Hindlimb muscle (tissue), 1 donor: ENCODE measurements around the gene TNRC18. TPM values are rescaled to one million over a fixed set of nuclear protein-coding genes. Genes with fewer than 3 reads are reported as not detected.
"Not testable (repeated sequence)": the region's sequence is repeated elsewhere in the genome, so short reads cannot be mapped to it uniquely, and the experiment has no call there.

Experiments
- DNase-seq: peaks from one replicate; pipeline ENCODE4 v3.0.0-alpha.2; 2013
- polyA plus RNA-seq: library from polyadenylated mRNA; unstranded; fragments of 120-200 nt; gene quantifications from one replicate; pipeline ENCODE4 v1.2.1, GENCODE V29; 2013; ENCODE audit not compliant: insufficient read length

TNRC18 gene
- polyA plus RNA-seq, 1 donor: 63.2 TPM

DNA sequence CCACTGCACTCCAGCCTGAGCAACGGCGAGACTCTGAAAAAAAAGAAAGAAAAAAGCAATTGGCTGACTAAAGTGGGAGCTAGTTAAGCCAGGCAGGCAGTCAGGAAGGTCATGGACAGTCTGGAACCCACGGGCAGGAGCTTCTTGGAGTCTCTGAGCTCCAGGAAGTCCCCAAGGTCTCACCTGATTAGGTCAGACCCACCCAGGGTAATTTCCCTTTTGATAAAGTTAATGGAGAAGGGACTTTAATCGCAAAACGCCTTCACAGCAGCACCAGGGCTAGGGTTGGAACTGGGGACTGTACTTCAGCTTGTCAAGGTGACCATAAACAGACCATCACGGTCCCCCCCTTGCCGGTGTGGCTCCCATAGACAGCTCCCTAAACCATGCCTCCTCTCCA lies 134.3 kb downstream of the TNRC18 start:
- no peak for DNase-seq

DNA sequence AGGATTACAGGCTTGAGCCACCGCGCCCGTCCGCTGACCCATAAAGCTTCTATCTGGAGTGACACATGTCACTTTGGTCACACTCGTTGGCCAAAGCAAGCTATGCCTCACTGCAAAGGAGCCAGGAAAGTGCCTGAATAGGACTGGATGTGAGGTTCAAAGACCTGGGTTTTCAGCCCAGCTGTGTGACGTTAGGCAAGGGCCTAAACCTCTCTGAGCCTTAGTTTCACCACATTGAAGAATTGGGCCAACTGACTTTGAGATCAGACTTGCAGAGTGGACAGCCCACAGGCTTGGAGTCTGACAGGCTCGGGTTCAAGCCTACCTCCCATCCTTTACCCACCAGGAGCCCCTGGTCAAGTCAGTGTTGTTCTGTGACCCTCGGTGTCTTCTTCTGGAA lies 135.1 kb downstream of the TNRC18 start:
- DNase-seq: not testable (repeated sequence)

DNA sequence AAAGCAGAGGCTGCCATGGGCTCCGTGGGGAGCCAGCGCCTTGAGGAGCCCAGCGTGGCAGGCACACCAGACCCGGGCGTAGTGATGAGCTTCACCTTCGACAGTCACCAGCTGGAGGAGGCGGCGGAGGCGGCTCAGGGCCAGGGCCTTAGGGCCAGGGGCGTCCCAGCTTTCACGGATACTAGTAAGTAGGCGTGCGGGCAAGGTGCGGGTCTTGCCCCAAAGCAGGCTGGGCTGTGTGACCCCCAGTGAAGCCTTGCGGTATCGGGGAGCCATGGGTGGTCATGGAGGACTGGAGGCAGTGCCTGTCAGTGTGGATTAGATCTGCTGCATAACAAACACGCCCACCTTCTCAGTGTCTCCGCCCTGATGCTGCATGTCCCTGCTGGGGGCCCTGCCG lies 135.8 kb downstream of the TNRC18 start:
- DNase-seq: no peak

DNA sequence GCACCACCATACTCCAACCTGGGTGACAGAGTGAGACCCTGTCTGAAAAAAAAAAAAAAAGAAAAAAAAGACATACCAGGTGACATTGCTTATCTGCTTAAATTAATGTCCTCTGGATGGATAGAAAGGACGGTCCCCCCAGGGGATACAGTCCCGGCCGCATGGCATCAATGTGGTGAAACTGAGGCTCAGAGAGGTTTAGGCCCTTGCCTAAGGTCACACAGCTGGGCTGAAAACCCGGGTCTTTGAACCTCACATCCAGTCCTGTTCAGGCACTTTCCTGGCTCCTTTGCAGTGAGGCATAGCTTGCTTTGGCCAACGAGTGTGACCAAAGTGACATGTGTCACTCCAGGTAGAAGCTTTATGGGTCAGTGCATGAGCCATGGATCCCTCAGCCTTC lies 136.3 kb downstream of the TNRC18 start:
- DNase-seq: not testable (repeated sequence)

DNA sequence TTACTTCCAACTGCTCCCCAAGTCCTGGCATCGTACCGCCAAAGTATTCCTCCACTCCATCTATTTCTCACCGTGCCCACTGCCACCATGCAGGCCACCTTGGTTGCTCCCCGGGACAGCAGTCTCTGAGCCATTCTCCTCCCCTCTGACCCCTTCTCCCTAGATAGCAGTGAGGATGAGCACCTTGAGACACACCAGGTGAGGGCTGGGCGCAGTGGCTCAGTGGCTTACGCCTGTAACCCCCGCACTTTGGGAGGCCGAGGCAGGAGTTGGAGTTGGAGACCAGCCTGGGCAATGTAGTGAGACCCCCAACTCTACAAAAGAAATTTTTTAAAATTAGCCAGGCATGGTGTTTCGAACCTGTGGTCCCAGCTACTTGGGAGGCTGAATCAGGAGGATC lies 136.7 kb downstream of the TNRC18 start:
- no peak for DNase-seq

DNA sequence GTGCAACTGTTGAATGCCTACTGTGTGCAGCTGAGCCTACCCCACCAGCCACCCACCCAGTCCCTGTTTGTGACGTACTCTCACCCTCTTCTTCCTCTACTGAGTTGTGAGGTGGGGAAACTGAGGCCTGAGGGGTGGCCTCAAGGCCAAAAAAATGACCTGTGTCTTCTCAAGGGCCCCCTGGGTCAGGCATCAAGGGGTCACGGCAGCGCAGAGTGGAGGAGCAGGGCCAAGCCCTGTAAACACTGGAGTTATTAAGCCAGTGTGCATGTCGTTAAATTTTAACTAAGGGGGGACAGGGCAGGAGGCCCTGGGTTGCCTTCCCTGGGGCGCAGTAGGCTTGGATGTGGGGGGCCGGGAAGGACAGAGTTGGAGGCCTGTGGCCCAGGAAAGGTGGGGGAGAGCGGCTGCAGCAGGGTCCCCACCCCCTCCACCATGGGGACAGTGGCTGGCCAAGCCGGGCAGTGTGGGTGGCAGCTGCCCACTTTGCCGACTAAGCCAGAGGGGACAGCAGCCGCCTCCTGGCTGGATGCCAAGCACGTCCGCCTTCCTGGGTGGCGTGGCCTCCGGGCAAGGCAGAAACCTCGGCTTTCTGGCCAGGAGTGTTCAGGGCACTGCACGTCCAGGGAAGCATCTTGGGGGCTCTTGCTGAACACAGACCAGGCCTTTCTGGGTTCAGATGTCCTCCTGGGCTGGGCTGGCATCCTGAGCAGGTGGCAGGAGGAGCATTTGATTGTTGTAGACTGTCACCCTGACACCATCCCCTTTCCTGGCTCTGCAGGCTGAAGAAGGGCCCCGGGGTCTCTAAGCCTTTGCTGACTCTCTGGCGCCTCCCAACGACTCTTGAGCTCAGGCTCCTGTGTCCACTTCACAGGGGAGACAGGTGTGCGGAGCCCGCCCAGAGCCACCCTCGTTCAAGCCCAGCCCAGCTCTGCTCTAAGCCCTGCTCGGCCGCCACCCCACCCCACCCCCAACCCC lies 139.0 kb downstream of the TNRC18 start:
- peak; percentile 30 for DNase-seq

DNA sequence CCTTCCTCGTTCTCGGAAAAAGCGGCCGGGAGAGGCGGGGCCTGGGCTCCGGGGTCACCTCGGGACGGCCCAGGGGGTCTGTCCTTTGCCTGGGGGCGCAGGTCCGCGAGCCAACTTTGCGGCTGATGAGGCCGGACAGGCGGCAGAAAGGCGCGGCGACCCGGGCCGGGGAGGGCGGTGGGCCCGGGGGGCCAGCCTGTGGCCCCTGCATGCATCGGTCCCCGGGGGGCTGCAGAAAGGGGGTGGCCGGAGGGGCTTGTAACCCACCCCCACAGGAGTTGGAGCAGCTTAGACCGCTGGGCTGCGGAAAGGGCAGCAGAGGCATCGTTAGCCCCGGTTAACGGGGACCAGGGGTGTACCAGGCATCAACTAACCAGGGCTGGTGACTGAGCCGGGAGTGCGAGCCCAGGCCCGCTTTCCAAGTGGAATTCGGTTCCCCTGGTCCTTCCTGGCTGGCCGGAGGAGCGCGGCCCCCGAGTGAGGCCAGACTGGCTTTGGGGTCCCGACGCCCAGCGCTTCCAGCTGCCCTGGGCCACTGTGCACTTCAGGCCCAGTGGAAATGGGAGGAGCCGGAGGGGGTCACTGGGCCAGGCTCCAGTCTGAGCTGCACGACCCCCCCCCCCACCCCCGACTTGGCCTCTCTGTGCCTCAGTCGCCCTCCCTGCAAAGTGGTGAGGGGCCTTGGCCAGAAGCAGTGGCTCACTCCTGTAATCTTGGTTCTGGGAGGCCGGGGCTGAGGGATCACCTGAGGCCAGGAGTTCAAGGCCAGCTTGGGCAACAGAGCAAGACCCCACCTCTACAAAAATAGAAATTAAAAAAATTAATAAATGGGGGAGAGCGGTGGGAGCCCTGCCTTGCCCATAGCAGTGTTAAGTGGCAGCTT lies 140.0 kb downstream of the TNRC18 start:
- DNase-seq: no peak

DNA sequence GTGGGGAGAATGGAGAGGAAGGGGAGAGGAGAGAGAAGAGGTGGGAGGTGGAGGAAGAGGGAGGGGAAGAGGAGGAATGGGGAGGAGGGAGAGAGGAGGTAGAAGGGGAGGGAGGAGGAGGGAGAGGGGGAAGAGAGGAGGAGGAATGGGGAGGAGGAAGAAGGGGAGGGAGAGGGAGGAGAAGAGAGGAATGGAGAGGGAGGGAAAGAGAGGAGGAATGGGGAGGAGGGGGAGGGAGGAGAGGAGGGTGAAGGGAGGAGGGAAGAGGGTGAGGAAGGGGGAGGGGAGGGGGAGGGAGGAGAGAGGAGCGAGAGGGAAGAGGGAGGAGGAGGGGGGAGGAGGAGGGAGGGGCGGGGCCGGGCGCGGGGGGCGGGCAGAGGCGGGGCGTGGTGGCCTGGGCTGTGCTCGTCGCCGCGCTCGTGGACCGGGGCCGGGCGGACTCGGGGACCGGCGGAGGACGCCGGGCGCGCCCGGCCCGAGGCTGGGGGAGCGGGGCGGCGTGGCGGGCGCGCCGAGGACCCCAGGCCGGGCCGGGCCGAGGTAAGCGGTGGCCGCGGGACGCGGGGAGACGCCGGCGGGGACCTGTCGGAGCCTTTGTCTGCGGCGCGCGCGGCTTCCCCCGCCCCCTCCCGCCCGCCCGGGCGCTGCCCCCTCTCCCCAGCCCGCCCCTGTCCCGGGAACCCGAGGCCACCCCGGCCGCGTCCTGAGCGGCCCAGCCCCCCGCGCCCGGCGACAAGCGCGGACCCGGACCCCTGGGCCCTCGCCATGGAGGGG lies 140.9 kb downstream of the TNRC18 start, which contains the start of gene SLC29A4:
TSS of gene SLC29A4 (plus strand) at position 401 of the 774 bp plus-strand sequence. CDS start 4,874 bp downstream, outside the sequence.
- peak; percentile 47 for DNase-seq

DNA sequence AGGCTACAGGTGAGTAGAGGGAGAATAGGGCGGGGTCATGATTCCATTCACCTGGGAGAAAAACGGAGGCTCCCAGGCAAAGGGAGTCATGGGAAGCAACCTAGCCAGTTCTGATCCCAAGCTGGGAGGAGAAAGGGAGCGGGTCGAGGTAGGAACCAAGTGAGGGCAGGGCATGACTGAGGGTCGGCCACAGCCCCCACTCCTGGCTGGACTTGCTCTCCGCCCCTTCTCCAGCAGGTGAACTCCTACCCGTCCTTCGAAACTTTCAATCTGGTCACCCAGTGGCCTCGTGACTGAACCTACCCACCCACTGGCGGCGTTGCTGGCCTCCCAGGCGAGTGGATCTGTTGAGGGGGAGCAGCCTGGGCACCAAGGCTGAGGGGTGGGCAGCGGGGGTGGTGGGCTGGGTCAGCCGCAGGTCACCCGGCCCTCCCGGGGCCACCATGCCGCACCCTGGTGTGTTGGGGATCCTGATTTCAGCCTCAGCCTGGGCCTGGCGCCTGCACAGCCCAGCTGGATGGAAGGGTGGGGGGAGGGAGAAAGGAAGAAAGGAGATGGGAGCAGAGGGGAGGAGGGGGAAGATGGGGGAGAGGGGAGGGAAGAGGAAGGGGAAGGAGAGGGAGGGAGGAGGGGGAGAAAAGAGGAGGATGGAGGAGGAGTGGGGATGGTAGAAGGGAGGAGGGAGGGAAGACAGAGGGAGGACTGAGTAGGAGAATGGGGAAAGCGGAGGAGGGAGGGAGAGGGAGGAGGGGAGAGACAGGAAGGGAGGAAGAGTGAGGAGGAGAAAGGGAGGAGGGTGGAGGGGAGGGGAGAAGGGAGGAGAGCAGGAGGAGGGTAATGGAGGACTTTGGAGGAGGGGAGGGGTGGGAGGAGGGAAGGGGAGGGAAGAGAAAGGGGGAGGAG lies 141.8 kb downstream of the TNRC18 start:
- DNase-seq: peak; percentile 47

DNA sequence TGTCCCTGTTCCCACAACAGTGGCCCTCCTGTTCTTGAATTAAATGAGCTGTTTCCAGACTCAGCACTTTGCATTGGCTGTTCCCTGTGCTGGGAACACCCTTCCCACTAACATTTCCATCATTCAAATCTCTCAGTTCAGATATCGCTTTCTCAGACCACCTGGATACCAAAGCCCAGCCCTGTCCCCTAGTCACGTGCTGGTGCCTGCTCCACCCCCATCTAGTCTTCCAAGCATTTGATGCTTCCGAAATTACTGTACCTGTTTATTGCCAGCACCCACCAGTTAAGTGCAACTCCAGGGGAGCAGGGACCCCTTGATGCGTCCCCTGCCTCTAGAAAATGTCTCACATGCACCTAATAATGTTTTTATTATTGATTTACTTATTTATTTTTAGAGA lies 143.9 kb downstream of the TNRC18 start:
- no peak for DNase-seq

DNA sequence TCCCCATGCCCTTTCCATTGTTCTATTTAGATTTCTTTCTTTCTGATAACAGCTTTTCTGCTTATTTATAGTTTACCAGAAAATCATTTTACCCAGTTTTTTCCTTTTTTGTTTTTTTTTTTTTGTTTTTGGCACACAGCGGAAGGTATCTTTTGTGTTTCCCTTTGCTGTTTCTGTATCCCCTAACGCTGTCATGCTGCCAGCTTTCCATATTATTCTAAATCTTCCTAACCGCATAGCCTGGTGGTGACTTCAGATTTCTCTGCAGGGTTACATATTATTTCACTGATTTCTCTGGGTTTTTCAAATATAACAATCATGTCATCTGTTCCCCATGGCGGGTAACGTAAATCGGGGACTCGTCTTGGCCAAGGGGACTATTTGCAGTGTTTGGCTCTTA lies 144.9 kb downstream of the TNRC18 start:
- peak; percentile 42 for DNase-seq

DNA sequence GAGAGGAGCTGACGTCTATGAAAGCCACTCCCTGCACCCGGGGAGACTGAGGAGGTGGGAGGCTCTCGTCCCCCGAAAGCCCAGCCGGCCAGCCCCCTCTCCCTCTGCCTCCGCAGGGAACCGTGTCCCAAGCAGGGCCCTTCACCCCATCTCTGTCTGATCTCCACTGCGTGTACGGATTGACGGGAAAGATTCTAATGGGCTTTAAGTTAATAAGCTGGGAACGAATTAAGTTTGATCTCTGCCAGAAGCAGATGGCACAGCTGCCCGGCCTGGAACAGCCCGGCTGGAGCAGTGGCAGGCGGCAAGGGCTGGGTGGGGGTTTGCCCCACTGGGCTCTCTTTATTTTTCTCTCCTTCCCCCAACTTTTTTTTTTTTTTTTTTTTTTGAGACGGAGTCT lies 147.0 kb downstream of the TNRC18 start:
- DNase-seq: no peak

DNA sequence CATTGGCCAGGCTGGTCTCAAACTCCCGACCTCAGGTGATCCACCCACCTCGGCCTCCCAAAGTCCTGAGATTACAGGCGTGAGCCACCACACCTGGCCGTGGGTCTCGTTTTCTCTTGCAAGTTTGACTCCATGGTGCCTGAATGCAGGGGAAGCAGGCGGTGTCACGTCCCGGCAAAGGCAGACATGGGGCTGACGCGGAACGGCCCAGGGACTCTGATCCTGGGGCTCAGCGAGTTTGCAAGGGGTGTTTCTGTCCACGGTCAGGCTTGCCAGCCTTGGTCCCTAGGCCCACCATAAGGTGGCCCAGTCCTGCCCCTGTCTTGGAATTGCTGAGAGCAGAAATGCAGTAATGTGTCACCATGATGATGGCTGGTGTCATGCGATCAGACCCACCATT lies 147.5 kb downstream of the TNRC18 start:
- DNase-seq: not testable (repeated sequence)

DNA sequence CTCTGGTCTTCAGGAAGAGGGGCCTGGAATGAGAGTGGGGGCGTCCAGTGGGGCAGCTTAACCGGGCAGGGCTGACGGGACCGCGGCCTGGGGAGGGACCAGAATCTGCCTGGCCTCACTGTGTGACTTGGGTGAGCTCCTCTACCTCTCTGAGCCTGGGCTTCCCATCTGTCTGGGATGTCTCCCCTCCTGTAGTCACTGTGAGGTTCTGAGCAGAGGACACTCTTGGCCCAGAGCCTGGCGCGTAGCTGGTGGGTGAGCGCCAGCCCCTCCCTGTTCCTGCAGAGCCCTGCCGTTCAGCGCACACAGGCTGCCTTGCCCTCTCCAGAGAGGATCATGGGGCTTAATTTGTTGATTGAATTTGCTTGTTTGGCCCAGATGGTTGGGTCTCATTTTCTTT lies 148.1 kb downstream of the TNRC18 start:
- DNase-seq: peak; percentile 56

DNA sequence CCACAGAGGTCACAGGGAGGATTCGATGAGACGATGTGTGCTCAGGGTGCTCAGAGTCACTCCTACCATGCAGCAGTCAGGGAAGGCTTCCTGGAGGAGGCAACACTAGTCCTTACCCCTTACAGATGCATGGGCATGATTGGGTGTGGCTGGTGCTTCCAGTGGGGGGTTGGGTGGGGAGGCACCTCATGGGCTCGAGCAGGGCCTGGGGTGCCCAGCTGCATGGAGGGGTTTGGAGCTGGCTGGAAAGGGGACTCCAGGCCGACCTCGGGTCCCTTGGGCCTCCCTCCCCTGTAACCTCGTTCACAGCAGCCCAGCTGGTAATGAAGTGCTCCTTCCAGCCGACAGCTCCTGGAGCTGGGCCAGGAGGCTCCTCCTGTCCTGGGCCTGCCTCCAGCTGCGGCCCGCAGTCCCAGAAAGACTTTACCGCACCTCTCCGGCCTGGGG lies 148.6 kb downstream of the TNRC18 start:
- peak; percentile 25 for DNase-seq

DNA sequence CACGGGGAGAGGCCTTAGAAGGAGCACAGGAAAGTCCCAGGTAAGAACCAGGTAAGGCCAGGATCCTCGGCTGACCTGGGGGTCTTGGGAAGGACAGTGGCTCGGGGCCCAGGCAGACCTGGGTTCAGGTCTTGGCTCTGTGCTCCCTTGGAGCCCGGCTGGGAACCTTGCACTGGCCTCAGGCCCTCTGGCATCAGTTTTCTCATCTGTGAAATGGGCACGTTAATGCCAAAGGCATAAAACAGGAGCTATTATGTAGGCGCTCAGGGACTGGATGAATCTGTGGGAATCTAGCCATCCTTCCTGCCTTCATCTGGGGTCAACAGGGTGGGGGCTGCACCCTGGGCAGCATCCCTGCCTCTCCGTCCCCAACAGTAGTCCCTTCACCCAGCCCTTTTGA lies 149.2 kb downstream of the TNRC18 start:
- no peak for DNase-seq

DNA sequence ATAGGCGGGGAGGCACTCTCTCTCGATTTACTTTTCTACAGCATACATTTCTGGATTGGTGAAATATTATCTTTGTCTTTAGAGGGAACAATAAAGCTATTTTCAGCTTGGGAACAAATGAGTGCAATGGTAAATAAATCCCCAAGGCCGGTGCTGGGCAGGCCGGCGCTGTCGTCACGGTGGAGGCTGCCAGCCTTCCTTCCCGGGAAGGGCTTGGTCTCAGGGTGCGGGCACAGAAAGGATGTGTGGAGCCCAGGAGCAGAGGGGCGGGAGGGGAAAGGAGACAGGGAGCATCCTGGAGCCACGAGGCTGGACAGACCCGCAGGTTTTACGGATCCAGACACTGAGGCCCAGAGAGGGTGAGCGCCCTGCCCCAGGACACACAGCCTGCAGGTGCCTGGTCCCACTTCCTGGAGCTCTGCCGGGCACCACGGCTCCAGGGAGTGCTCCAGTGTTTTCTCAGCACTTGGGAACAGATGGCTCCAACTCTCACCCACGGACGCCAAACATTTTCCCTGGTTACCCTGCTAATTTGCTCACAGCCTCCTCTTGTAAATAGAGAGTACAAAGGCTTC lies 149.7 kb downstream of the TNRC18 start:
- not testable (repeated sequence) for DNase-seq

DNA sequence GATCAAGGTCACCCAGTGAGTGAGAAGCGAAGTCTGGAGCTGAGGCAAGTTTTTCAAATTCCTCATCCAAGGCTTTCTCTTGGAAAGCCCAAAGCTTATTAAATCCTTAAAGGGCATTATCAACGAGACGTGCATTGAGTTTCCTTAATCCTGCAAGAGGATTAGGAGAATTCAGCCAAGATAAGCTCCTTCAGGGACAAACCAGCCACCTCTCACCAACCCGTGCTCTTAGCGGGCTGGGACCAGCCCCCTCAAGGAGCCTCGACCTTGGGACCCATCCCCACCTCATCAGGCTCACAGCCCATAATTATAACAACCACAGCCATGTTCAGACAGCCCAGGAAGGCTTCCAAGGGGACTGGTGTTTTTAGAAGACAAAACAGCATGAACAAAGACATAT lies 152.8 kb downstream of the TNRC18 start:
- no peak for DNase-seq

DNA sequence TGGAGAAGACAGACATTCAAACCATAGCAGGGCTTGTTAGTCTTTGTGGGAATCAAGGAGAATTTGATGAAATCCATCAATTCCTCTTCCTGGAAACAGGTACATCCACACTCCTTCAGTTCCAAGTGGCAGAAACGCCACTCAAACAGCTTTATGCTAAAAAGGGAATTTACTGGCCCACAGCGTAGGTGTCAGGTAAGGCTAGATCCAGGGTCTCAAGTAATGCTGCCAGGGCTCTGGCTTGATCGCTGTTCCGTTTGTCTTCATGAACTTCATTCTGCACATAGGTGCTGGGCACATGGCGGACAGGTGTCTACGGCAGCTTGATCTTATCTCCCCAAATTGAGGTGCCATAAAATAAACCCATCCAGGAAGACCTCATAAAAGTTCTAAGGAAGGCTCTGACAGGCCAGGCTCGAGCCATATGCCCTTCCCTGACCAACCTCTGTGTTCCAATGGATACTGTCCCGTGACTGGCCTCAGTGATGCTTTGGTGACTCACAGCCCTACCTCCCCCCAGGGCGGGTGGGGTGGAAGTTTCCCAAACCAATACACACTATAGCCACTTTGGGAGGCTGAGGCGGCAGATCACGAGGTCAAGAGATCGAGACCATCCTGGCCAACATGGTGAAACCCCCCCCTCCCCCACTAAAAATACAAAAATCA lies 153.5 kb downstream of the TNRC18 start:
- not testable (repeated sequence) for DNase-seq

DNA sequence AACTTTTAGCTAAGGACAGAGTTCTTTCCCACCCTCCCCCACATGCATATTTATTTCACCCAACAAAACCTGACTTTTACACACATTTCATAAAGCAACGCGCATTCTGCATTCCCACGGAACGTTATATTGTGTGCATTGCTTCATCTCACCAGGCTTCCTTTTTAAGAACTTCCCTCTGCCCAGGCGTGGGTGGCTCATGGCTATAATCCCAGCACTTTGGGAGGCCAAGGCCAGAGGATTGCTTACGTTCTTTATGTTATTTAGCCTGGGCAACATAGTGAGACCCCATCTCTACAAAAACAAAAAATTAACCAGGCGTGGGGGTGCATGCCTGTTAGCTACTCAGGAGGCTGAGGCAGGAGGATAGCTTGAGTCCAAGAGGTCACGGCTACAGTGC lies 155.8 kb downstream of the TNRC18 start:
- DNase-seq: not testable (repeated sequence)
